Omental fat pad (tissue), 4 donors: ENCODE results near the gene GALNT17. TPM values are rescaled to one million over a fixed set of nuclear protein-coding genes. Genes with fewer than 3 reads are reported as not detected.

Experiments used
- ATAC-seq: fragments of 150-250 bp; one replicate; pipeline ENCODE4 v1.9.1; 2016; ENCODE audit warnings: mild to moderate bottlenecking, moderate library complexity; ENCODE audit not compliant: low FRiP score
- DNase-seq: peaks from one replicate; pipeline ENCODE4 v3.0.0-alpha.2; 2019; ENCODE audit warnings: low spot score
- total RNA-seq, 4 donors: library from RNA; depleted of rRNA; stranded (reverse); fragments of >200 nt; gene quantifications; one replicate each; pipeline ENCODE4 v1.1.0, GENCODE V29; 2016
- TF ChIP-seq, protein P1 (sequence below), 3 donors: fragments of 450-650 bp; IDR thresholded peaks; one replicate each; pipeline ENCODE4 v1.5.1; 2016 to 2017; ENCODE audit warnings: antibody characterized with exemption in 3 of 3, mild to moderate bottlenecking in 3 of 3, moderate library complexity in 2 of 3

GALNT17 gene
- total RNA-seq, 4 donors from 2014 or later, result 1.6 to 12.6 (median 2.9) TPM

DNA sequence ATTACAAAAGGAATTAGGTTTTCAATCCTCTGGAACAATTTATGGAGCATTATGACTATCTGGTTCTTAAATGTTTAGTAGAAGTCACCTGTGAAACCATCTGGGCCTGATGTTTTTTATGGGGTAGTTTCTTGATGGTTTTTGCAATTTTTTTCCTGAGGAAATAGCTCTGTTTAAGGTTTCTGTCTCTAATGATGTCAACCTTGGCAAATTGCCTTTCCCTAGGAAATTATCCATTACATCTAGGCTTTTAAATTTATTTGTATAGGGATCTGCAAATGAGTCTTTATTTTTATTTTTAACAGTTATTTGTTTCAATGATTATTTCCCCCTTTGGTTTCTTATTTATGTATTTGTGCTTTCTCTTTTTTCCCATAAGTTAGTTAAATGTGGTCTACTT is 222.8 kb downstream of the GALNT17 start:
- DNase-seq, result no peak
- TF ChIP-seq, protein P1, sequence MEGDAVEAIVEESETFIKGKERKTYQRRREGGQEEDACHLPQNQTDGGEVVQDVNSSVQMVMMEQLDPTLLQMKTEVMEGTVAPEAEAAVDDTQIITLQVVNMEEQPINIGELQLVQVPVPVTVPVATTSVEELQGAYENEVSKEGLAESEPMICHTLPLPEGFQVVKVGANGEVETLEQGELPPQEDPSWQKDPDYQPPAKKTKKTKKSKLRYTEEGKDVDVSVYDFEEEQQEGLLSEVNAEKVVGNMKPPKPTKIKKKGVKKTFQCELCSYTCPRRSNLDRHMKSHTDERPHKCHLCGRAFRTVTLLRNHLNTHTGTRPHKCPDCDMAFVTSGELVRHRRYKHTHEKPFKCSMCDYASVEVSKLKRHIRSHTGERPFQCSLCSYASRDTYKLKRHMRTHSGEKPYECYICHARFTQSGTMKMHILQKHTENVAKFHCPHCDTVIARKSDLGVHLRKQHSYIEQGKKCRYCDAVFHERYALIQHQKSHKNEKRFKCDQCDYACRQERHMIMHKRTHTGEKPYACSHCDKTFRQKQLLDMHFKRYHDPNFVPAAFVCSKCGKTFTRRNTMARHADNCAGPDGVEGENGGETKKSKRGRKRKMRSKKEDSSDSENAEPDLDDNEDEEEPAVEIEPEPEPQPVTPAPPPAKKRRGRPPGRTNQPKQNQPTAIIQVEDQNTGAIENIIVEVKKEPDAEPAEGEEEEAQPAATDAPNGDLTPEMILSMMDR (IDR thresholded peaks at IDR 0.05), result no peak
- no peak for ATAC-seq

- no peak for DNase-seq
- TF ChIP-seq, protein P1 (IDR thresholded peaks at IDR 0.05), result no peak
- no peak for ATAC-seq
These were observed 229.6 kb downstream of the GALNT17 start for GRCh38 chr7:71361451-71362032.

- DNase-seq, result no peak
- TF ChIP-seq, protein P1 (IDR thresholded peaks at IDR 0.05), result no peak
- ATAC-seq, result no peak
These were observed 230.3 kb downstream of the GALNT17 start for GRCh38 chr7:71362240-71362639.

- ATAC-seq (no peak), DNase-seq (no peak)
- TF ChIP-seq, protein P1 (IDR thresholded peaks at IDR 0.05), result no peak
These were observed 231.3 kb downstream of the GALNT17 start for GRCh38 chr7:71363223-71363622.

DNA sequence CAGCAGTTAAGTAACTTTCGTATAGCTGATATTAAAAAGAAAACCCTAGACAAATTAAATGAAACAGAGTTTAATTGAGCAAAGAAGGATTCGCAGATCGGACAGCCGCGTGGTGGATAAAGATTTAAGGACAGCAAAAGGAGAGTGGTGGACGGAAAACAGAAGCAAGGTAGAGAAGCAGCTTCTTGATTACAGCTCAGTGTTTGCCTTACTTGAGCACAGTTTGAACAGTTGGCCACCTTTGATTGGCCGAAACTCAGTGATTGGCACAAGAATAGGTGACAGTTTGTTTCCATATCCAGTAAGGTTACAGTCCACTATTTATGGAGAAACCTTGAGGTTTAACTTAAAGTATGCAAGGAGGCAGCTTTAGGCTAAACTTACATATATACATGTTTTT is 231.7 kb downstream of the GALNT17 start:
- no peak for ATAC-seq
- TF ChIP-seq, protein P1 (IDR thresholded peaks at IDR 0.05), result no peak
- no peak for DNase-seq

DNA sequence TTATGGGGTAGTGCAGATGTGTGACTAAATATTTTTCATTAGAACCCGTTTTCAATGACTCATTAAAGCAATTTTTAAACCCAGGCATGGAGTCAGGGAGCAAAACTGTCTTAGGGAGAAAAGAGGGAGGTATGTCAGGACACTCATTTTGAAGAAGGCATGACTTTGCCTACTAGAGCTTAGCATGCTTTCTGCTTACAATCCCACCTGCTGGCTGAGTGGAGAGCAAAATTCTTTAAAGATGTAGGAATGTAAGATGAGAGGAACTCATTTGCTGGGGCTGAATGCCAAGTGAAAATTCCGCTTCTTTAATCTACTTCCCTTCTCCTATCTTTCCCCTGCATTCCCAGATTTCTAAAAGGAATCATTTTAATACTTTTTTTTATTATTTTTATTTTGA is 232.6 kb downstream of the GALNT17 start:
- DNase-seq (no peak), ATAC-seq (no peak)
- TF ChIP-seq, protein P1 (IDR thresholded peaks at IDR 0.05), result no peak

DNA sequence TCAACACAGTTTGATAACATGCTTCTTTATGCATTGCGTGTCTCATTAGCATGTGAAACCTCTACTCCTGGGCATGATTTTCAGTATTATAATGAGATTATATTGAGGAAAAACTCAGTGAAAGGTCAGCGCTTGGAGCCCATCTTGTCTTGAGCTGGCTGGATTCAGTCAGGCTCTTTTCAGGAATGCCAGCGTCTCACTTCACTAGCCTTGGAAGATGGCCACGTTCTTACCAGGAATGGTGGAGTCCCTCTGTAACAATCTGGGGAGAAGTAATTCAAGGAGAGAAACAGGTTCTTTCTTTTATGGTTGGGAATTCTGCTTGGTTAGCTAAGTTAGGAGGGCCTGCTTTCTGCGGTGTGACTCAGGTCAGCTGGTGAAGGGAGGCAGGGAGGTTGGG is 241.0 kb downstream of the GALNT17 start:
- ATAC-seq (no peak), DNase-seq (no peak)
- TF ChIP-seq, protein P1 (IDR thresholded peaks at IDR 0.05), result no peak
